OCI-LY3 (cell line): Measurements from ENCODE around the gene PPCDC.

Experiments used
- EZH2phosphoT487 ChIP-seq: fragments of 200-600 bp; shearing (Covaris generic); IDR thresholded peaks from 2 replicates; pipeline ENCODE4 v1.6.1; 2018; ENCODE audit warnings: antibody characterized with exemption, mixed run types, low read depth
- TF ChIP-seq, protein P1 (sequence below): fragments of 200-600, 300-600 bp; sonication (generic); IDR thresholded peaks from 2 replicates; pipeline ENCODE4 v1.5.1; 2014; ENCODE audit warnings: antibody characterized with exemption, low read length, low read depth

DNA sequence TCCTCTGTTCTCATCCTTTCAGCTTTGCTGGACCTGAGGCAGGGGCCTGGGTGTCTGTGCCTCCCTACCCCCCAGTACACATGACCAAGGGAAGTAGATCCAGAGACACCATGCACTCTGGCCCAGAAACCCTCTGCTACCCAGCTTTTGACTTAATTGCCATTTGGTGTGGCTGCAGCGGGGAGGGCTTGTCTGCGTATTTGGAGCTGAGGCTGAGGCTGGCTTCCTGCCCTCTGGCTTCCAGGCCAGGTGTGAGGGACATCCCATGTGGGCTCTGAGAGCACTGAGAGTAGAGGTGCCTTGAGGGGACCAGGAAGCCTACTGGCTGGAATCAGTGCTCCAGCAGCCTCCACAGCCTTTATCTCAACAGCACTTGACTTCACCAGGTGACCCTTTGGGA, 26.9 kb downstream of the PPCDC start:
- TF ChIP-seq, protein P1, sequence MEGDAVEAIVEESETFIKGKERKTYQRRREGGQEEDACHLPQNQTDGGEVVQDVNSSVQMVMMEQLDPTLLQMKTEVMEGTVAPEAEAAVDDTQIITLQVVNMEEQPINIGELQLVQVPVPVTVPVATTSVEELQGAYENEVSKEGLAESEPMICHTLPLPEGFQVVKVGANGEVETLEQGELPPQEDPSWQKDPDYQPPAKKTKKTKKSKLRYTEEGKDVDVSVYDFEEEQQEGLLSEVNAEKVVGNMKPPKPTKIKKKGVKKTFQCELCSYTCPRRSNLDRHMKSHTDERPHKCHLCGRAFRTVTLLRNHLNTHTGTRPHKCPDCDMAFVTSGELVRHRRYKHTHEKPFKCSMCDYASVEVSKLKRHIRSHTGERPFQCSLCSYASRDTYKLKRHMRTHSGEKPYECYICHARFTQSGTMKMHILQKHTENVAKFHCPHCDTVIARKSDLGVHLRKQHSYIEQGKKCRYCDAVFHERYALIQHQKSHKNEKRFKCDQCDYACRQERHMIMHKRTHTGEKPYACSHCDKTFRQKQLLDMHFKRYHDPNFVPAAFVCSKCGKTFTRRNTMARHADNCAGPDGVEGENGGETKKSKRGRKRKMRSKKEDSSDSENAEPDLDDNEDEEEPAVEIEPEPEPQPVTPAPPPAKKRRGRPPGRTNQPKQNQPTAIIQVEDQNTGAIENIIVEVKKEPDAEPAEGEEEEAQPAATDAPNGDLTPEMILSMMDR: no peak
- no peak for TF ChIP-seq EZH2phosphoT487
